HG02840 (cell line): ENCODE results near the gene KCNH3.
"Not testable (repeated sequence)": the region's sequence is repeated elsewhere in the genome, so short reads cannot be mapped to it uniquely, and the experiment has no call there.

Experiments
- ATAC-seq: cut with Tn5 transposase; IDR thresholded peaks from one replicate; pipeline ENCODE4 v1.9.1; 2021; ENCODE audit warnings: mild to moderate bottlenecking, moderate library complexity, moderate number of reproducible peaks; ENCODE audit not compliant: unreplicated experiment, low FRiP score

The KCNH3 gene

DNA sequence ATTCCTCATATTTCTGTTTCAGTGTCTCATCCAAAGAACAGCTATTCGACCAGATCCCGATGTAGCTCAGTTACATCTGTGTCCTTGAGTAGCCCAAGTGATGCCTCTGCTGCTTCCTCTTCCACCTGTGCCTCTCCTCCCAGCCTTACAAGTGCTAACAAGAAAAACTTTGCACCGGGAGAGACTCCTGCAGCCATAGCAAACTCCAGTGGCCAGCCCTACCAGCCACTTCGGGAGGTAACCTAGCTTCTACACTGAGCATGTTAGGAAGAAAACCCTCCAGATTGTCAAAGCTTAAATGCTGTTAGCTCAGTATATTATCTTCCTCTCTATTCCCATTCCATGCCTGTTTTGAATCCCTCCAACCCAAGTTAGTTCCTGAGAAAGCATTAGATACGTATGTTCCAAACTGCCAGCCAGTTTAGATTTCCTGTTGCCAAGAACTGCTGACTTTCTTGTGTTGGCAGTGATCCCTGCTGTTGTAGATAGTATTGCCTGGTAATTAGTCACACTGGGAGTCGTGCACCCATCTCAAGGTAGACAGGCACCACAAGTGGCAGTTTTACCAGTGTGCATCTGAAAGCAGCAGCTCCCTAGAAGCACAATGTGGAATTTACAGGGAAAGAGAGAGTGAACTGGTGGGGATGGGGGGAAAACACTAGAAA lies 14.0 kb upstream of the KCNH3 start:
- ATAC-seq = no peak

DNA sequence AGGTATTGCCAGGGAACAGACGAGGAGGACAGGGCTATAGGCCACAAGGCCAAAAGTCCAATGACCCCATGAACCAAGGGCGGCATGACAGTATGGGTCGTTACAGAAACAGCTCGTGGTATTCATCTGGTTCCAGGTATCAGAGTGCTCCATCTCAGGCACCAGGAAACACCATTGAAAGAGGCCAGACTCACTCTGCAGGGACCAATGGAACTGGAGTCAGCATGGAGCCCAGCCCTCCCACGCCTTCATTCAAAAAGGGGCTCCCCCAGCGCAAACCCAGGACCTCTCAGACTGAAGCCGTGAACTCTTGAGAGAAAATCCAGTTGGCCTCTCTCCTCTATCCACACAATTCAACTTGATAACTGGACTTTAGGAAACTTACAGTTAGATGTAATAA lies 12.9 kb upstream of the KCNH3 start:
- ATAC-seq = no peak

DNA sequence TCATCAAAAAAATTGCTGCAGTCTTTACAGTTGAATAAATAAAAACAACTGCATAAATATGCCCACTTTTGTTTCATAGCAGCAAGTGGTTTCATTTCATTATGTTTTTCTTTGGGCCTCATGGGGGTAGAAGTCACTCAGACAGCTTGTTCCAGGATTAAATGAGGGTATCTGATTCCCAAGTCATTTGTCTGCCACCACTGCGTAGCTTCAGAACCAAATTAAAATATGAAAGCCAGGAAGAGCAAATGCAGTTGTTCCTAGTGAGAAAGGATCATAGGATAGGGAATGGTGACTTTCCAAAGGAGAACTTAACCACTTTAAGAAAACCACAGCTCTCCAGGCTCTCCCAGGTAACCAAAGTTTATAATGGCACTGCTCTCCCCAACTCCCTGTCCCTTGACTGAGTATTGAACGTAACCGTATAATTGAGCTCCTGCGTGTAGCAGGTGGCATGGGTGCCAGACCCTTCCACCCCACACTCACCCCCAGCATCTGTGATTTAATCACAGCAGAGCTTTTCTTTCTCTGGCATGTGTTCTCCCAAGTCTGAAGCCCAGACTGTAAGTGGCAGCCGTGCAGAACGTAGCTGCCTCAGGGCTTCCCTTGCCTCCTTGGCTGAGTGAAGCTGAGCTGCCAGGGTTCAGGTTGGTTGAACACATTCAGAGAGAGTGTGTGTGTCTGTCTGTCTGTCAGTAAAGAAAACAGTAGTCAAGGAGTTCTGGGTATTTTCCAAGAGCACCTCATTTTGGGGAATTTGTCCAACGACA lies 11.3 kb upstream of the KCNH3 start:
- ATAC-seq = no peak

DNA sequence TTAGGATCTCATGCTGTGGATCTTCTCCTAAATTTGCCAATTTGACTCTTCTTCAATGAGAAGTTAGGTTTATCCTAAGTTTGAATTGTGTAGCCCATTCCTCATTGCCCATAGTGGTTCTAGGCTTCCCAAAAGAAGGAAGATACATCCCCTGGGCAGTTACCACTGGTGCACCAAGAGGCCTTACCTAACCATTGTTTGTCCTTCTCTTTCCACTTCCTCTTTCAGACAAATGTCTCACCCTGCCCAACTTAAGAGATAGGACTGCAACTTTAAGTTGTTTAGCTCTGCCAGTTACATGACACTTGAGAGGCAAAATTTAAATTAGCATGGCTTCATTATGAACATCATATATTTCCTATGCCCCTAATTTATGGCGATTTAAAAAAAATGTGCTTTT lies 9.4 kb upstream of the KCNH3 start:
- no peak for ATAC-seq

DNA sequence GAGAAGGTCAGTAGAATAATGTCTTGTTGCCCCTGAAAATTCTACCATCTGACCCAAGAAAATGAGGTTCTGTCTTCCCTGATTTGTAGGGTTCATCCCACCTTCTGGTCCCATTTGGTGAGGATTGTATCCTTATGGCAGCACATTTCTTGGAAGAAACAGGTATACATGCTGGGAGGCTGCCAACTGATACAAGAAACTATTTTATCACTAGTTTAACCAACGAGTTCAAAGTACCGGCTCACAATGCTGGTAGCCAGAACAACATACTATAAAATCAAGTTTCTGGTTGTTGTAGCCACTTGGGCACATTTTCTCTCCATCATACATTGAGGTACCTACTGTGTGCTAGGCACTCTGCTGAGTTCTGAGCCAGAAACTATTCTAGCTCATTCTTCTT lies 7.1 kb upstream of the KCNH3 start:
- ATAC-seq = no peak

DNA sequence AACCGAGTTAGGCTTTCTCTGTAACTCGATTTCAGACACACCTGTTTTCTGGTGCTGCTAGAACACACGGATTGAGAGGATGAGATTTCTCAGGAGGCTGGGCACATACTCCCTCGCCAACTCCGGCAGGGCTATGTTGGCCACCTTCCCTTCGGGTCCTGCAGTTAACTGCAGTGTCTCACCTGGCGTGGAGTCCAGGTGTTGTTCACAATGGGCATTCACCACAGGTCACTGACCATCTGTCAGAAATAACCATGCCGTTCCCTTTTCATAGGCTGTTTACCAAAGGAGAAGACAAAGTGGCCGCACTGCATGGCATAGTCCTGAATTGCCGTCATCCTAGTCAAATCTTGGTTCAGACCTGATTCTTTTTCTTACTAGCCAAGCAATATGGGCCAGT lies 5.5 kb upstream of the KCNH3 start:
- ATAC-seq = no peak

DNA sequence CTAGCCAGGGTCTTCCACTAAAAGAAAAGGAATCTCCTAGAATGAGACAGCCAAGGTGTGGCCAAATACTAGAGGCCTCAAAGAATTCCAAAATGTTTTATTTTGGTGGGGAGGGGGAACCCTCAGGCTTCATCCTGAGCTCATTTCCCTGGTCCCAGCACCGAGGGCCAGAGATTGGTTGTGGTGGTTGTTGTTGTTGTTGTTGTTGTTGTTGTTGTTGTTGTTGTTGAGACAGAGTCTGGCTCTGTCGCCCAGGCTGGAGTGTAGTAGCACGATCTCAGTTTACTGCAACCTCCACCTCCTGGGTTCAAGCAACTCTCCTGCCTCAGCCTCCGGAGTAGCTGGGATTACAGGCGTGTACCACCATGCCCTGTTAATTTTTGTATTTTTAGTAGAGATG lies 4.7 kb upstream of the KCNH3 start:
- ATAC-seq = not testable (repeated sequence)

DNA sequence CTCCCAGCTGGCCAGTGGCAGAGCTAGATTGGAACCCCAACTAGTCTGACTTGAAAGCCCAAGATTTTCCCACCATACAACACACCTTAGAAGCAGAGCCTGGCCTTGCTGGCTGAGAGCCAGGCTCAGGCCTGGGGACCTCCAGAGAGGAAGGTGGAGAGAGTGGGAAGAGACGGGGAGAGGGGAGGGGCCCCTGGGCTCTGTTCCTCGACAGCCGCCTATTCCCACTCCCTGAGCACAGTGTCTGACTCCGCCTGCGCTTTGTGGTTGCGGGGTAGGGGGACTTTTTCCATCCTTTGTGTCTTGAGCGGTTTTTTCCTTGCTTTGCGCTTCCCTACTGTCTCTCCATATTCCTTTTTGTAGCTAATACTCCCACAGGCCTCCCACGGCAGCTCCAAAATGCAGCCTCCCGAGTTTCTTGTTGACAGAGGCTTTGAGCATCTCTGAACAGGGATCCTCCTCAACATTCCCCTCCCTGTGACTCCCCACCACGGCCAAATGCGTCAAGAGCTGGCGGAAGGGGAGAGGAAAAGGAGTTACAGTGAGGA lies 4.0 kb upstream of the KCNH3 start:
- no peak for ATAC-seq

DNA sequence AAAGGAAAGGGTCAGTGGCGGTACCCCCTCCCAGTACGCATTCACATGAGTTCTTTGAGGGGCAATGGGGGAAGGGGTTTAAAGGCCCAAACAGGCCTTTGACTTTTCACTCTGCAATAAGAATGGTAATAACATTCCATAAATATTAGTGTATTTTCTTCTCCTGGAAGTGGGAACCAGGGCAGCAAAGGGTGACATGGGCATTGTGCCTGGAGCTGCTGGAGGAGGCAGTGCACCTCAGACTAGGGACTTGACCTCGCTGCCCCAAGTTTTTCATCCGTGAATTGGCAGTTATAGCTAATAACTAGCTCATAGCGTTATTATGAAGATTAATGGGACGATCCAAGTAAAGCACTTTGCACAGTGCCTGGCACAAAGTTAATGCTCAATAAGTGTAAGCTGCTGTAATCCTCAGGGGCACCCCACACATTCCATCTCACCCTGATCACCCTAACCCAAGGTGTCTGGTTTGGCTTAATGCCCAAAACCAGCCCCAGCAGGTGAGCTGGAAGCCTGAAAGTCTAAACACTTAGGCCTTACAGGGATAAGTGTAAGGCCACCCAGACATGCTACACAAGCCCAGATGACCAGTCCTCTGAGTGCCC lies 2.8 kb upstream of the KCNH3 start:
- ATAC-seq = no peak

DNA sequence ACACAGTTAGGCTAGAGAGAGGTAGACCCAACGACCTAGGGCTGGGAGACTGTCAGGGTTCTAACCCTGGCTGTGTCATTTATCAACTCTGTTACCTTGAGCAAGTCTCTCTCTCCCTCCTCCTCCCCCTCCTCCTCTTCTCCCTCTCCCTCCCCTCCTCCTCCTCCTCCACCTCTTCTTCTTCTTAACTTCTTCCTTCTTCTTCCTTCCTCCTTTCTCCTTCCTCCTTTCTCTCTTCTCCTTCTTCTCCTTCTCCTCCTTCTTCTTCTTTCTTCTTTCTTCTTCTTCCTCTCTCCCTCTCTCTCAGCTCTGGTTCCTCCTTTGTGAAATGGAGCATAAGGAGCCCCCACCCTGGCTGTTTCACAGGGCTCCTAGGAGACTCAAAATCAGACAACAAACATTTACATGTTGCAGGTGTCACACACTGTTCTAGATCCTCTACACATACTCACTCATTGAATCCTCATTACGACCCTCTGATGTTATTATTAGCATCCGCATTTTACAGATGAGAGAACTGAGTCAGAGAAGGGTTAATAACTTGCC lies 2.2 kb upstream of the KCNH3 start:
- ATAC-seq = no peak

DNA sequence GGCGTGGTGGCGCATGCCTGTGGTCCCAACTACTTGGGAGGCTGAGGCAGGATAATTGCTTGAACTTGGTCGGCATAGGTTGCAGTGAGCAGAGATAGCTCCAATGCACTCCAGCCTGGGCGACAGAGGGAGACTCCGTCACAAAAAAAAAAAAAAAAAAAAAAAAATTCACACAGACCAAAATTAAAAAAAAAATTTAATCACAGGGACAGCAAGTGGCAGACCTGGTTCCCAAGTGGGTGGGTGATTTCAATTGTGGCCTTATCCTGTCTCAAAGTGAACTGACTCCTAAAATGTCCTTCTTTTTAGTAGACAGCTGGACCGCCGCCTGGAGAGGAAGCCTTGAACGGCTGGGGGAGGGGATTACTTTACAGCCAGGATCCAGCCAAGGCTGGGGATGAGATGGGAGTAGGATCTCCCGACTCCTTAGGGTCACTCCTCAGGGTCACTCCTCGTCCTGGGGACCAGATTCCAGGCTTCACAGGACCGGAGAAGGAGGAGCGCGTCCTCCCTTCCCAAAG lies 1.5 kb upstream of the KCNH3 start:
- ATAC-seq = no peak

DNA sequence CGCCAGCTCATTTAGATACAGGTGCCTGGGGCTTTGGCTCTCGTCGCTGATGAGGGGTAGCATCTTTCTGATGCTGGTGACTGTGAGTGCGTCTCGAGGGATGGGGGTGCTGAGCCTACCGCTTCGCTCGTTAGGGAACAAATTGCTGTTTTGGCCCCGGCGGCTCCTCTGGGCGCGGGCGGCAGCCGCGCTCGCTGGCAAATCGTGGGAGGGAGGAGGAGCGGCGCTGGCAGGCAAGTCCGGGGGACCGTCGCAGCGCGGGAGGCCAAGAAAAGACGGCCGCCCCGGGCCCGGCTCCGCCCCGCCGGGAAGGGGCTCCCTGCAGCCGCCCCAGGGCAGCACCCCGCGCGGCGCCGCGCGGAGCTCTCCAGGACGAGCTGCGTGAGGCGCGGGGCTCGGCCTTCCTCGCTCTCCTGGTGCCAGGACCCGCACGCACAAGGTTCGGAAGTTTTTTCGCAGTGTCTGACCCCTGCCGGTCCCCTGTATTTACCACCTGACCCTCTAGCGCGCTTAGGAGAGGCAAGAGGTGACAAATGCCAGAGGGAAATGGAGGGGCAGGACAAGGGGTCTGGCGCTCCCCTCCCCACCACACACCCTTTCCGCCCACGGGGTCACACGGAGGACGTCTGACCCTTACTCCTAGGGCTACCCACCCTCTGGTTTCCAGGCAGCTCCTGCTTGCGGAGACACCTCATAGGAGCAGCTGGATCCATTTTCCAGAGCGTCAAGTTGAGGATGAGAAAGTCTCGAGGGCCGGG lies 899 bp upstream of the KCNH3 start:
- no peak for ATAC-seq

DNA sequence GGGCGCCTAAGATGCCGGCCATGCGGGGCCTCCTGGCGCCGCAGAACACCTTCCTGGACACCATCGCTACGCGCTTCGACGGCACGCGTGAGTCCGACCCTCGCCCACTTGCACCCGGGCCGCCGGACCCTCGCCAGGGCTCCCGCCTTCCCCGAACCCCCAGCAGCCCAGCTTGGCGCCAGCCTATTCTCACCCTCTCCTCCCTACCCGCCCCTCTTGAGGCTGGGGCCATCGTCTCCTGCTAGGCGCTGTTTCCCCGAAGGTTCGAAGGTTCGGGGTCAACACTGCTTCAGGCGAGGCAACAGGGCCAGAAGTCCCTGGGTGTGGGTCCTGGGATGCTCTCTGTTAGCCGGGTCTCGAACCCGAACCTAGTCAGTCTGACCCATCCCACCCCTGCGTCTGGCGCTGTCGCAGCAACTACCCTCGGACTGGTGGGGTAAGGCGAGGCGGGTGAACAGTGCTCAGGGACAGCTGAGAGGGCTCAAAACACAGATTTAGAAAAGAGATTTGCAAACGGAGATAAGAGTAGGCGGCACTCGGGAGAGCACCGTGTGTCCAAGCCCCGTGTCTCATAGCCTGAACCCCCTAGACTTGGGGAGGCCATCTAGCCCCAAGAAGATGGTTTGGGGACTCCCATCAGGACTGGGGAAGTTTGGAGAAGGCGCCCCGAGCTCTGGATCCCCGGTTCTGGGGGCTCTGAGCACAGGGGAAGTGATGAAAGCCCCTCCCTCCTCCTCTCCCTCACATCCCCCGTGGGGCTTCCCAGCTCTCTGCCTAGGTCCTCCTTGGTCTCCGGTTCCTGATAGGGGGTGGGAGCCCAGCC lies 787 bp downstream of the KCNH3 start:
- ATAC-seq = no peak

DNA sequence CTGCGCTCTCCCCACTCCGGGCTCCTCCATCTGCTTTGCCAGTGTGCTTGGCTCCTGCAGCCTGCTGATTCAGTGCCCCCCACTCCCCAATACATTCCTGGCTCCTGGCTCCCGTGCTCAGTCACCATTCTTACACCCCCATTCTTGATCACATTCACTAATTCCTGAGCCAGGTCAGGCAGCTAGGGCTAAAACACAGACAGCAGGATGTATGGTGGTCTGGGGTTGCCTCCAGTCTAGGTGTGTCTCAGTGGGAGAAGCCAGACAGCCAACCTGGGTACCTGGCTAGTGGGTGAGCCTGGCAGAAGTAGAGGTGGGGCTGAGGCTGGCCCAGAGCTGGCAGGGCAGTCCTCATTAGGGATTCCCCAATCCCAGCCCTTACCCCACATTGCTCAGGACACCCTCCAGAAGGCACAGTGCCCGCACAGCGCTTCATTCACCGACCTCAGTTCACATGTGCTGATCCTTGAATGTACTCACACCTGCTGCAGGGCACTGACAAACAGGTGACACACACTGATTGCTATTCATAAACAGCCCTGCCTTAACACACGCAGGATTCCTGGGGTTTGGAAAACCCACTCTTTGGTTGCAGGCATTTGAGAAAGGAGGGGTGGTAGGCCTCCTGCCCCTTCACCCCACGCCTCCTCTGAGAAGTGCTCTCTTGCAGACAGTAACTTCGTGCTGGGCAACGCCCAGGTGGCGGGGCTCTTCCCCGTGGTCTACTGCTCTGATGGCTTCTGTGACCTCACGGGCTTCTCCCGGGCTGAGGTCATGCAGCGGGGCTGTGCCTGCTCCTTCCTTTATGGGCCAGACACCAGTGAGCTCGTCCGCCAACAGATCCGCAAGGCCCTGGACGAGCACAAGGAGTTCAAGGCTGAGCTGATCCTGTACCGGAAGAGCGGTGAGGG lies 1.7 kb downstream of the KCNH3 start:
- no peak for ATAC-seq

DNA sequence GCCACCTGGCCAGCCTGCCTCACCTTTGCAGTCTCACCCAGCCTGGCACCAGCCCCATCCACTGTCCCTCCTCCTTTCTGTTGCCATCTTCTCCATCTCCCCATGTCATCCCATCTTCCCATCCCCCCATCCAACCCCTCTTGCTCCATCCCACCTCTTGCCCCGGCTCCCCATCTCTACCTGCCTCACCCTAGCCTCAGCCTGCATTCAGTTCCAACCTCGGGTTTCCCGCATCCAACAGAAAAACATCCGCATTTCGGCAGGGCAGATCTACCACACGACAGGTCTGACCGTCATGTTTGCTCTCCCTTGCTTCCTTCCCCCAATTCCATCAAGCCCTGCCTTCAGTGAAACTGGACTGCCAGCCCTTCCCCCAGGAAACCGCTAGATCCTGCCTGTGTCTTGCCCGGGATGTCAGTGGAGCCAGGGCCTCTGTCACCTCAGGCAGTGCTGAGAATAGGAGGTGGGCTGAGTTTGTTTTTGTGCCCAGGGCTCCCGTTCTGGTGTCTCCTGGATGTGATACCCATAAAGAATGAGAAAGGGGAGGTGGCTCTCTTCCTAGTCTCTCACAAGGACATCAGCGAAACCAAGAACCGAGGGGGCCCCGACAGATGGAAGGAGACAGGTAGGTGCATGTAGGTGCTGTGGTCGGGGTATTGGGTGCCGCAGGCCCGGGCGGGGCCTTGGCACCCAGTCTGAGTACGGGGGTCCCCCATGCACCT lies 2.5 kb downstream of the KCNH3 start:
- no peak for ATAC-seq

DNA sequence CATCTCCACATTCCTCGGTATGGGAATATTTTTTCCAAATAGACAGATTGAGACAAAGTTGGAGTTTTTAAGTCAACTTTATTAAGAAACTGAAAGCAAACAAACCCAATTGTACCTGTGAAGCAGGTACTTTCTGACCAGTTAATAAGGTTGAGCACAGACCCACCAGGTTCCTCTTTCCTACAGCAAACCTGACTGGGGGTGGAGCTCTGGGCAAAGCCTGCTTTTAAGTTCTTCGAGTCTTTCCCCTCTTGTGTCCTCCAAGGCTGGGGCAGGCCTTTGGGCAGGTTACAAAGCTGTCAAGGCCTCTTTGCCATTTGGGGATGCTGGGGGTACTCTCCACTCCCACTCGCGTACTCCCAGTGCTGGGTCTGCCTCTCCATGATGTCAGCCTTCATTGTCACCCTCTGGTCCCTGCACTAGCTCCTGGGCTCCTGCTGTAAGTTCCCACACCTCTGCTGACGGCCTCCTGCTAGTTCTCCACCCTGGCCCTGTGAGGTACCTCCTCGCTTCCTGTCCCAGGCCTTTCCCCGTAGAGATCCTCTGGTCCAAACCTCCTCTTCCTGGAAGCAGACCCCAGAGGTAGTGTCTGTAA lies 3.2 kb downstream of the KCNH3 start:
- ATAC-seq = no peak

DNA sequence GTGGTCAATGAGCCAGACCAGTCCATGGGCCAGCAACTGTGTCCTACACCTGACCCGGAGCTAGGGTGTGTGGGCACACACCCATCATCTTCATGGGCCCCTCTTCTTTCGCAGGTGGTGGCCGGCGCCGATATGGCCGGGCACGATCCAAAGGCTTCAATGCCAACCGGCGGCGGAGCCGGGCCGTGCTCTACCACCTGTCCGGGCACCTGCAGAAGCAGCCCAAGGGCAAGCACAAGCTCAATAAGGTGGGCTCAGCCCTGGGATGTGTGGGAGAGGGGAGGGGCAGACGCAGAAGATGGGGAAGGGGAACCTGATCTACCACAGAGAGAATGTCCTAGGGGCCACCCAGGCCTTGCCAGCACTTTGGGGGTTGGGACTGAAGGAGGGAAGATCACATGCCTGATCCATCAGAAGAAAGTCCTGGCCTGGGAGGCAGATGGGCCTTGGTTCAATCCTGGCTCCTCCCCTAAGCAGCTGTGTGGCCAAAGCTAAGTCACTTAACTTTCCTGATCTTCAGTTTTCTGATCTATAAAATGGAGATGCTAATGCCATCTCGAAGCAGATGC lies 3.8 kb downstream of the KCNH3 start:
- ATAC-seq = no peak
